NCI-H2227 (cell line): ENCODE measurements around the gene HHIPL1.

Experiments used
- DNase-seq: peaks from one replicate; lab custom pipeline; 2025; ENCODE audit not compliant: unreplicated experiment; lab: John Stamatoyannopoulos, UW

Gene HHIPL1

GRCh38 chr14:99687284-99688209 is 42.6 kb downstream of the HHIPL1 start:
- peak; percentile 16 for DNase-seq

GRCh38 chr14:99688210-99688581 is 43.3 kb downstream of the HHIPL1 start:
- no peak for DNase-seq

DNA sequence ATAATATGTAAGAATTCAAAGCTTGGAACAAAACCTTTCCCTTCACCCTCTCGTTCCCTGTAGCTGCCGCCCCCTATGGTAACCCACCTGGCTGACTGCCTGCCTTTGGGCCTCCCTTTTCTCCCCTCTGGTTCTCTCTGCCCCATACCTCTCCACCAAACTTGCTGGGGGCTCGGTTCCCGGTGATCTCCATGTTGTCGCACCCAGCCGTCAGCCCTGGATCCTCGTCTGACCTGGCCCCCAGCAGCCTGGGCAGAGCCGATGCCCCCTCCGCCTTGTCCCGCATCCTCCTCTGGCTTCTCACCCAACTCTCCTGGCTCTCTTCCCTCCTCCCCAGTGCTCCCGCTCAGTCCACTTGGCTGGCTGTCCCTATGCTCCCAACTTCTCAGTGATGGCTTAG is 43.7 kb downstream of the HHIPL1 start:
- no peak for DNase-seq

DNA sequence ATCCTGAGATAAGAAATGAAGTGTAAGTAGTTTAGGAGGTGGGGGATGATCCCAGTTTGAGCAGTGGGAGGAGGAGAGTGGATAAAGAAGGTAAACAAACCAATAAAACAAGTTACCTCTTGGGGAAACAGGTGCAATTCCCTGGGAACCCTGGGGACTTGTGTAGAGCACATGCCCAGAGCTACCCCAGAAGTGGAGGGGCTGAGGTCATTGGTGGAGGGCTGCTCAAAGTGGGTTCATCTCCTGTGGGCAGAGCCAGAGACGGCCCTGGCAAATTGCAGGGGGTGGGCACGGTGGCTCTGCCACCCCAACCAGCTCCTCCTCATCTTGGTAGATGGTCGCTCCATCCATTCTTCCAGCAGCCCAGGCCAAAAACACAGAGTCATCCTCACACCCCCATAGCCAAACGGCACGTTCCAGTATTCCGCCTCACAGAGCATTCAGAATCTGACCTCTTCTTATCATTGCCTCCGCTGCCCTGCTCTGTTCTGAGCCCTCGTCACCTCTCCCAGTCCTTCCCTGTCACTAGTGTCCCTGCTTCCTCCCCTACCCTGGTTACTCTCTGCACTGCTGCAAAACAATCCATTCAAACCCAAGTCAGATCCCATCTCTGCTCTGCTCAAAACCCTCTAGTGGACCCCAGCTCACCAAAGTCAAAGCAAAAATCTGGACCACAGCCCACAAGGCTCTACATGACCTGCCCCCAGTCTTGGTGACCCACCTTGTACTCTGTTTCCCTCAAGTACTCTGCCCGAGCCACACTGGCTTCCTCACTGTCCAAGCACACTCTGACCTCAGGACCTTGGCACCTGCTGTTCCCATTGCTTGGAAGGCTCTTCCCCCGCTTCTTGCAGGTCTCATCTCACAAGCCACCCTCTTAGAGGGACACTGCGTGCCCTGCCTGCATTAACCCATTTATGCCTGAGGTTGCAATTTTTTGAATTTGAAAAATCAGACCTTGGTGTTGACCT is 44.6 kb downstream of the HHIPL1 start:
- DNase-seq = no peak

DNA sequence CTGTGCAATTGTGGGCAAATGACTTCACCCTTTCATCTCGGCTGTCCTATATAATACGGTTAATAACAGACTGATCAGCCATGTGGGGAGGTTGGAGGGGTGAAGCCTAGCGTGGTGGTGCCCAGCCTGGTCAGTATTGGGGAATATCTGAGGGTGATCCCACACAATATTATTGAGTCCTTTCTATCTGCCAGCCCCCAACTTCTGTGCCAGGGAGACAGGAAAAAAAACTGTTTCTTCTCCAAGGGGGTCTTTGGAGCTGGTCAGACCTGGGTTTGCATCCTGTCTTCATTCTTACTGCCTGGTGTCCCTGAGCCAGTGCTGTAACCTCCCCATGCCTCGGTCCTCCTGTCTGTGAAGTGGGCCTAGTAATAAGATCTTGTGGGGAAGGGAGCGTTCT is 45.7 kb downstream of the HHIPL1 start:
- no peak for DNase-seq

DNA sequence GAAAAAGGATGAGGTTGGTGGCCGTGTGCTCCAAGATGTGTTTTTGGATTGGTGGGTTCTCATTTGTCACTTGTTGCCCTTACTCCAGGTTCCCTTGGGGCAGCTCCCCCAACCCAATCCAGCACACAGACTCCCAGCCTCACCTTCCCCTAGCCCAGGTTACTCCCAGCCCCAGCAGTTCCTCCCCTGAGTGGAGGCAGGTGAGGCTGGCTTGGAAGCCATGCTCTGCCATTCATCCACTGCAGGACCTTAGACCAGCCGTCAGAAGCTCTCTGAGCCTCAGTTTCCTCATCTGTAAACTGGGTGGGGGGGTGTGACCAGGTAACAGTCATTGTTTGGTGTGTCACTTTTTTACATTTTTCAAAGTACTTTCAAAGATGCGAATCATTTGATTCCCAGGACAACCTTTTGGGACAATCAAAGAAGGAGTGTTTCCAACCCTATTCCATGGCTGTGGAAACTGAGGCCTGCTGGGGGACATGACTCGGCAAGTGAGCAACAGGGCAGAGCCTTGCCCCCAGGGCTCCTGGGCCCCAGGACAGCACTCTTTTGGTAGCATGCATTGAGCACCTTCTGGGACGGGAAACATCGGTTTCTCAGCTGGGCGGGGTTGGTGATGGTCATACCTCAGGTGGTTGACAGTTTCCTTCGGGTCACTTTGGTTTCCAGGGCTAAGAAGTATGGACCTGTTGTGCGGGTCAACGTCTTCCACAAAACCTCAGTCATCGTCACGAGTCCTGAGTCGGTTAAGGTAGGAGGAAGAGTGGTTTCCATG is 46.4 kb downstream of the HHIPL1 start:
- no peak for DNase-seq

GRCh38 chr14:99693918-99694317 is 49.0 kb downstream of the HHIPL1 start:
- no peak for DNase-seq

DNA sequence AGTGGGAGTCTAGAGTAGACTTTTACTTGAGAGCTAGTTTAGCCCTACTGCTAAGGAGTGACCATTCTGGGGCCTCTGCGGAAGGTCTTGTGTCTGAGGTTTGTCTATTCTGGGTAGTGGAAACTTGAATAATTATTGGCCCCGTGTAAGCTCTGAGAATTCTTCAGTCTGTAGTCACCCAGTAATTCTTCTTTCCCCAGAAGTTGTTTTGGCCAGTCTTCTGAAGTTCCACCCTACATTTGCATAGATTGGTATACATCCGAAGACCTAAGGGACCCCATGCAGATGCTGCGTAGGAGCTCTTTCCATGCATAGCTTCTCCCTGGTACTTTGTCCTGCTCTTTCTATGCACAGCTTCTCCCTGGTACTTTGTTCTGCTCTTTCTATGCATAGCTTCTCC is 52.0 kb downstream of the HHIPL1 start:
- no peak for DNase-seq

DNA sequence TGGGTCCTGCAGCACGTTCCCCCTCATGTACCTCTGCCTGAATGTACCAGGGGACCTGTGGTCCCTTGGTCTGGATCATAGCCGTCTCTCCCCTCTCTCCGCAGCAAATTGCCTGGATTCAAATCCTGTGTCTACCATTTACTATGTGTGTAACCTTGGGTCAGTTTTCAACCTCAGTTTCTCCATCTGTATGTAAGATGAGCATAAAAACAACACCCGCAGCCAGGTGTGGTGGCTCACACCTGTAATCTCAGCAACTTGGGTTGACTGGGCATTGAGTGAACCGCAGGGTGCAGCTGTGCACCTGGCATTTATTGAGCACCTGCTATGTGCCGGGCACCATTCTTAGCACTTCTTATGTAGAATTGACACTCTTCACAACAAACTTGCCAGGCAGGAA is 53.3 kb downstream of the HHIPL1 start:
- DNase-seq = no peak

GRCh38 chr14:99698642-99699041 is 53.7 kb downstream of the HHIPL1 start:
- no peak for DNase-seq

GRCh38 chr14:99699085-99699760 is 54.3 kb downstream of the HHIPL1 start:
- DNase-seq = no peak

- no peak for DNase-seq
Observed at GRCh38 chr14:99699861-99700260, 54.9 kb downstream of the HHIPL1 start.

- no peak for DNase-seq
Observed at GRCh38 chr14:99700379-99700778, 55.5 kb downstream of the HHIPL1 start.

DNA sequence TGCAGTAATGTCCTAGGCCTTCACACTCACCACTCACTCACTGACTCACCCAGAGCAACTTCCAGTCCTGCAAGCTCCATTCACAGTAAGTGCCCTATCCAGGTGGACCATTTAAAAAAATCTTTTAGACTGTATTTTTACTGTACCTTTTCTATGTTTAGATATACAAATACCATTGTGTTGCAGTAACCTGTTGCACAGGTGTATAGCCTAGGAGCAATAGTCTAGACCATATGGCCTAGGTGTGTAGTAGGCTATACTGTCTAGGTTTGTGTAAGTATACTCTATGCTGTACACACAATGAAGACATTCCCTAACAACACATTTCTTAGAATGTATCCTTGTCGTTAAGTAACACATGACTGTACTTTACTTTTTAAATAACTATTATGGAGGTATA is 56.3 kb downstream of the HHIPL1 start:
- no peak for DNase-seq

GRCh38 chr14:99702115-99702514 is 57.2 kb downstream of the HHIPL1 start:
- no peak for DNase-seq

- DNase-seq = no peak
Observed at GRCh38 chr14:99703381-99703780, 58.5 kb downstream of the HHIPL1 start.

GRCh38 chr14:99704037-99704436 is 59.1 kb downstream of the HHIPL1 start:
- DNase-seq = no peak

GRCh38 chr14:99706107-99706900 is 61.4 kb downstream of the HHIPL1 start:
- no peak for DNase-seq

GRCh38 chr14:99707420-99707819 is 62.5 kb downstream of the HHIPL1 start:
- no peak for DNase-seq

- DNase-seq = no peak
Observed at GRCh38 chr14:99707921-99708320, 63.0 kb downstream of the HHIPL1 start.
